Hippocampal formation (tissue), 2 donors: ENCODE measurements around the gene LIPK.
"Not testable (repeated sequence)": the region's sequence is repeated elsewhere in the genome, so short reads cannot be mapped to it uniquely, and the experiment has no call there.

Source experiments
- DNase-seq, 2 donors: peaks; one replicate each; lab custom pipeline; 2025; lab: John Stamatoyannopoulos, UW

The LIPK gene

GRCh38 chr10:88721392-88721791 is 15.3 kb downstream of the LIPK start:
- DNase-seq: no peak

- no peak for DNase-seq
These were observed 19.7 kb downstream of the LIPK start for GRCh38 chr10:88725798-88726197.

GRCh38 chr10:88728107-88728763 is 22.2 kb downstream of the LIPK start:
- no peak for DNase-seq

GRCh38 chr10:88730864-88731263 is 24.8 kb downstream of the LIPK start:
- DNase-seq: no peak

GRCh38 chr10:88731296-88731695 is 25.2 kb downstream of the LIPK start:
- DNase-seq: peak in 1 of 2 donors; percentile 0

GRCh38 chr10:88733215-88733614 is 27.2 kb downstream of the LIPK start:
- no peak for DNase-seq

GRCh38 chr10:88735661-88736060 is 29.6 kb downstream of the LIPK start:
- DNase-seq: no peak

GRCh38 chr10:88741921-88742320 is 35.9 kb downstream of the LIPK start:
- not testable (repeated sequence) for DNase-seq

- DNase-seq: no peak
These were observed 36.4 kb downstream of the LIPK start for GRCh38 chr10:88742448-88742847.

GRCh38 chr10:88744002-88744401 is 38.0 kb downstream of the LIPK start:
- no peak for DNase-seq

- no peak for DNase-seq
These were observed 39.6 kb downstream of the LIPK start for GRCh38 chr10:88745633-88746032.

GRCh38 chr10:88754287-88754686 is 48.2 kb downstream of the LIPK start:
- no peak for DNase-seq

GRCh38 chr10:88755753-88756152 is 49.7 kb downstream of the LIPK start:
- DNase-seq: no peak

GRCh38 chr10:88756660-88757059 is 50.6 kb downstream of the LIPK start:
- DNase-seq: no peak

- no peak for DNase-seq
These were observed 53.5 kb downstream of the LIPK start, which contains the start of gene LIPN for GRCh38 chr10:88759366-88760101. TSS of gene LIPN (plus strand) at chr10:88760020. CDS start at chr10:88761406, 1,386 bp downstream.

- DNase-seq: no peak
These were observed 56.9 kb downstream of the LIPK start for GRCh38 chr10:88762906-88763305.

- DNase-seq: no peak
These were observed 57.4 kb downstream of the LIPK start for GRCh38 chr10:88763441-88763840.

GRCh38 chr10:88764110-88764509 is 58.1 kb downstream of the LIPK start:
- DNase-seq: no peak

GRCh38 chr10:88765816-88766215 is 59.8 kb downstream of the LIPK start:
- no peak for DNase-seq

- no peak for DNase-seq
These were observed 63.3 kb downstream of the LIPK start for GRCh38 chr10:88769384-88769783.

GRCh38 chr10:88781206-88781605 is 75.2 kb downstream of the LIPK start:
- no peak for DNase-seq

GRCh38 chr10:88782222-88782621 is 76.2 kb downstream of the LIPK start:
- no peak for DNase-seq

GRCh38 chr10:88783724-88784123 is 77.7 kb downstream of the LIPK start:
- DNase-seq: no peak
